GM23248 (cell line): Measurements from ENCODE around the gene CD38. TPM values are rescaled to one million over a fixed set of nuclear protein-coding genes. Genes with fewer than 3 reads are reported as not detected.
A peak's percentile ranks its signal among the peaks of the same experiment; 100 is the strongest.
"Not testable (repeated sequence)": the region's sequence is repeated elsewhere in the genome, so short reads cannot be mapped to it uniquely, and the experiment has no call there.

ENCODE experiments used
- DNase-seq: peaks from one replicate; pipeline ENCODE4 v3.0.0-alpha.2; 2015
- H2AFZ ChIP-seq: fragments of 200-600 bp; sonication (generic); 2 replicates; pipeline ENCODE4 v1.6.1; 2016; ENCODE audit warnings: antibody characterized with exemption
- H3F3A ChIP-seq: fragments of 200-600 bp; sonication (generic); 2 replicates; pipeline ENCODE4 v1.6.1; 2016; ENCODE audit warnings: mild to moderate bottlenecking, antibody characterized with exemption, mixed run types; ENCODE audit not compliant: insufficient read depth
- H3K27ac ChIP-seq: fragments of 200-600 bp; sonication (generic); 2 replicates; pipeline ENCODE4 v1.5.1; 2016; ENCODE audit warnings: mild to moderate bottlenecking
- H3K27me3 ChIP-seq: fragments of 200-600 bp; sonication (generic); replicated peaks from 2 replicates; pipeline ENCODE4 v1.6.1; 2016; ENCODE audit warnings: mild to moderate bottlenecking; ENCODE audit not compliant: insufficient read depth
- H3K36me3 ChIP-seq: fragments of 200-600 bp; sonication (generic); 2 replicates; pipeline ENCODE4 v1.6.1; 2016; ENCODE audit warnings: low read depth, mild to moderate bottlenecking
- H3K4me1 ChIP-seq: fragments of 200-600 bp; sonication (generic); 2 replicates; pipeline ENCODE4 v1.6.1; 2016; ENCODE audit warnings: mild to moderate bottlenecking; ENCODE audit not compliant: insufficient read depth
- H3K4me2 ChIP-seq: fragments of 200-600 bp; sonication (generic); one replicate; pipeline ENCODE4 v1.6.1; 2016; ENCODE audit warnings: mild to moderate bottlenecking; ENCODE audit not compliant: unreplicated experiment
- H3K4me3 ChIP-seq: fragments of 200-600 bp; sonication (generic); 2 replicates; pipeline ENCODE4 v1.5.1; 2016; ENCODE audit warnings: mild to moderate bottlenecking
- H3K79me2 ChIP-seq: fragments of 200-600 bp; sonication (generic); 2 replicates; pipeline ENCODE4 v1.6.1; 2016; ENCODE audit warnings: mild to moderate bottlenecking; ENCODE audit not compliant: insufficient read depth
- H3K9ac ChIP-seq: fragments of 200-600 bp; sonication (generic); 2 replicates; pipeline ENCODE4 v1.6.1; 2016; ENCODE audit warnings: mild to moderate bottlenecking
- H3K9me2 ChIP-seq: fragments of 200-600 bp; sonication (generic); 2 replicates; pipeline ENCODE4 v1.6.1; 2016; ENCODE audit warnings: mixed run types, mild to moderate bottlenecking, moderate library complexity; ENCODE audit not compliant: insufficient read depth
- H3K9me3 ChIP-seq: fragments of 200-600 bp; sonication (generic); one replicate; pipeline ENCODE4 v1.6.1; 2017; ENCODE audit warnings: low read depth
- H4K20me1 ChIP-seq: fragments of 200-600 bp; sonication (generic); 2 replicates; pipeline ENCODE4 v1.6.0; 2016; ENCODE audit not compliant: insufficient read depth
- EZH2 ChIP-seq: fragments of 200-600 bp; sonication (generic); IDR thresholded peaks from 2 replicates; pipeline ENCODE4 v1.6.1; 2018; ENCODE audit warnings: antibody characterized with exemption, mild to moderate bottlenecking; ENCODE audit not compliant: insufficient read depth, poor library complexity, severe bottlenecking
- EZH2phosphoT487 ChIP-seq: fragments of 200-600 bp; sonication (generic); IDR thresholded peaks from 2 replicates; pipeline ENCODE4 v1.6.1; 2018; ENCODE audit warnings: antibody characterized with exemption, moderate library complexity, mild to moderate bottlenecking, low read depth; ENCODE audit not compliant: insufficient read depth
- WGBS, 2 experiments: methylation state at CpG; one replicate each; pipeline ENCODE4 v1.1.6; 2015 to 2017; ENCODE audit warnings: low lambda C conversion rate in 2 of 2, low coverage in 1 of 2; ENCODE audit errors: missing lambda C conversion rate in 2 of 2; 5-methylcytosine and 5-hydroxymethylcytosine counted together
- in situ Hi-C: fragments of 300-500 bp; cut with MboI; formaldehyde crosslinking; loops from 2 replicates; pipeline ENCODE4 v1.15.0; 2020
- polyA plus RNA-seq: library from polyadenylated mRNA; unstranded; fragments of >200 nt; fragmentation: Nextera tagmentation; extraction: Ambion mirVana; gene quantifications from 2 replicates; pipeline ENCODE4 v1.2.1, GENCODE V29; 2016
- total RNA-seq: library from RNA; depleted of rRNA; stranded (reverse); fragments of >200 nt; shearing (Covaris generic); gene quantifications from 2 replicates; pipeline ENCODE4 v1.2.3, GENCODE V29; 2014

CD38 gene
- total and polyA plus RNA-seq, 2 experiments from 2014 or later: not detected

GRCh38 chr4:15855804-15856475, 77.8 kb downstream of the CD38 start:
- H3K9me3 ChIP-seq: no peaks in the 10 kb centered on the region
- H3K36me3 ChIP-seq: no peaks in the 10 kb centered on the region
- TF ChIP-seq EZH2 (no peak), EZH2phosphoT487 (no peak)
- H3K27ac ChIP-seq: no peak overlapping the region
- no peaks in the 10 kb centered on the region for H3F3A ChIP-seq
- 28 to 33% methylated on average over 7 of the region's 7 CpGs for WGBS, 2 experiments
- no peaks in the 10 kb centered on the region for H4K20me1 ChIP-seq
- no peaks in the 10 kb centered on the region for H3K79me2 ChIP-seq
- no peak overlapping the region for H2AFZ ChIP-seq
- no peaks in the 10 kb centered on the region for H3K4me1 ChIP-seq
- H3K4me2 ChIP-seq: no peak overlapping the region
- no peak overlapping the region for H3K4me3 ChIP-seq
- H3K27me3 ChIP-seq: peaks cover 48% of the 10 kb centered on the region
- no peak for DNase-seq
- no peaks in the 10 kb centered on the region for H3K9me2 ChIP-seq
- in situ Hi-C loops: no loop called here
- H3K9ac ChIP-seq: no peak overlapping the region

GRCh38 chr4:15861198-15861597, 83.1 kb downstream of the CD38 start:
- H3K27ac ChIP-seq, H3K4me3 ChIP-seq, H3K9me3 ChIP-seq, H3K4me2 ChIP-seq, H3K36me3 ChIP-seq, H2AFZ ChIP-seq, H3K9ac ChIP-seq, DNase-seq, H3K9me2 ChIP-seq, H3K79me2 ChIP-seq, H3F3A ChIP-seq, H4K20me1 ChIP-seq, H3K4me1 ChIP-seq, in situ Hi-C loops: not testable (repeated sequence)
- 43 to 53% methylated on average over 4 of the region's 4 CpGs for WGBS, 2 experiments
- peaks cover 20% of the 10 kb centered on the region for H3K27me3 ChIP-seq

GRCh38 chr4:15864651-15865566, 86.8 kb downstream of the CD38 start:
- Histone ChIP-seq H3K4me3 (no peak overlapping the region), H4K20me1 (no peaks in the 10 kb centered on the region), H3K9me2 (no peaks in the 10 kb centered on the region), H3K4me1 (no peaks in the 10 kb centered on the region), H3K4me2 (no peak overlapping the region), H3K79me2 (no peaks in the 10 kb centered on the region), H3K9ac (no peak overlapping the region), H3K27me3 (peaks cover 13% of the 10 kb centered on the region; the same call in 1 of the 2 replicates), H3K36me3 (no peaks in the 10 kb centered on the region), H3K9me3 (no peaks in the 10 kb centered on the region), H3K27ac (no peak overlapping the region), H2AFZ (no peak overlapping the region), H3F3A (no peaks in the 10 kb centered on the region)
- 0 to 5% methylated on average over 2 of the region's 2 CpGs for WGBS, 2 experiments
- in situ Hi-C loops: no loop called here
- DNase-seq: no peak
- TF ChIP-seq EZH2phosphoT487 (no peak), EZH2 (no peak)

DNA sequence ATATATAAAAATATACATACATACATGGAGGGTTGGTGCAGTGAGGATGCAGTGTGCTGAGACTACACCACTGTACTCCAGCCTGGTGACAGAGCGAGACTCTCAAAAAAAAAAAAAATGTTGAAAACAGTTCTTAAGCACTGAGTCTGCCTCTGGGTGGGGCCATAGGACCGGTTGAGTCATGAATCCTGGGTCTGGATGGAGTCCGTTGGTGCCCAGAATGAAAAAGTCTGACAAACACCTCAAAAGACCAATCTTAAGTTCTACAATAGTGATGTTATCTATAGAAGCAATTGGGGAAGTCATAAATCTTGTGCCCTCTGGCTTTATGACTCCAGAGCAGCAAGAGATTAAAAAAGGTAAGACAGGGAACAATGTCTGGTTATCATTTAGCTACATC, 90.0 kb downstream of the CD38 start:
- in situ Hi-C loops: no loop called here
- H3K9me2 ChIP-seq: no peaks in the 10 kb centered on the region
- H3K4me3 ChIP-seq: no peak overlapping the region
- no peak overlapping the region for H3K9ac ChIP-seq
- no peaks in the 10 kb centered on the region for H3K9me3 ChIP-seq
- H3K4me2 ChIP-seq: no peak overlapping the region
- no peak overlapping the region for H3K27ac ChIP-seq
- H3K27me3 ChIP-seq: peaks cover 21% of the 10 kb centered on the region
- H3K36me3 ChIP-seq: no peaks in the 10 kb centered on the region
- WGBS, 2 experiments: 18 to 21% methylated on average over 3 of the region's 3 CpGs
- TF ChIP-seq EZH2phosphoT487 (no peak), EZH2 (no peak)
- H4K20me1 ChIP-seq: no peaks in the 10 kb centered on the region
- no peak overlapping the region for H2AFZ ChIP-seq
- no peaks in the 10 kb centered on the region for H3K79me2 ChIP-seq
- H3K4me1 ChIP-seq: no peaks in the 10 kb centered on the region
- no peaks in the 10 kb centered on the region for H3F3A ChIP-seq
- DNase-seq: peak; percentile 66
